ENCODE data around the gene CBFA2T2. TPM values are rescaled to one million over a fixed set of nuclear protein-coding genes. Genes with fewer than 3 reads are reported as not detected.

The CBFA2T2 gene
- total RNA-seq, 1 experiment from 2014 or later = 13.1 TPM

DNA sequence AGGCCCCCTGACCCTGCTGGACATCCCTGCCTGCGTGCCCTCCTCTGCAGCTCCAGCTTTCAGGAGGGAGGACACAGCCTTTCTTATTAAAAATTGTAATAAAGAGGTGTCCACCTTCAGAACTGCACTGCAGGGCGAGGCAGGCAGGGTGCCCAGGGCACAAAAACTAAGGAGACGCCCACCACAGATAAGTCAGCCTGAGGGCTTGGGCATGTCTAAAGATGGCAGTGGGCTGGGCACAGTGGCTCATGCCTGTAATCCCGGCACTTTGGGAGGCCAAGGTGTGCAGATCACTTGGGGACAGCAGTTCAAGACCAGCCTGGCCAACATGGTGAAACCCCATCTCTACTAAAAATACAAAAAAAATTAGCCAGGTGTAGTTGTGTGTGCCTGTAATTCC is 165.3 kb downstream of the CBFA2T2 start:
- intact Hi-C loops (cut with micrococcal nuclease; ENCODE audit: unreplicated experiment) = no loop called here
- ChIA-PET CTCF (interaction anchor here (0.6 kb wide), 1 partner anchor 51 kb away, joined by 5 read pairs; no protein-coding TSS in a partner anchor), POLR2A (ENCODE audit: low non-redundant PET) (no interaction called here)
- H3K27me3 ChIP-seq (replicated peaks; ENCODE audit: insufficient read depth, low read depth, low read length, poor library complexity) = no peaks in the 10 kb centered on the region
- no peak for DNase-seq (ENCODE audit: low spot score)
- H3K4me3 ChIP-seq (ENCODE audit: low read depth, low read length, poor library complexity, severe bottlenecking) = no peak overlapping the region
- no peak overlapping the region for H3K27ac ChIP-seq (ENCODE audit: low read depth, low read length, poor library complexity, severe bottlenecking)
- TF ChIP-seq, protein P1, sequence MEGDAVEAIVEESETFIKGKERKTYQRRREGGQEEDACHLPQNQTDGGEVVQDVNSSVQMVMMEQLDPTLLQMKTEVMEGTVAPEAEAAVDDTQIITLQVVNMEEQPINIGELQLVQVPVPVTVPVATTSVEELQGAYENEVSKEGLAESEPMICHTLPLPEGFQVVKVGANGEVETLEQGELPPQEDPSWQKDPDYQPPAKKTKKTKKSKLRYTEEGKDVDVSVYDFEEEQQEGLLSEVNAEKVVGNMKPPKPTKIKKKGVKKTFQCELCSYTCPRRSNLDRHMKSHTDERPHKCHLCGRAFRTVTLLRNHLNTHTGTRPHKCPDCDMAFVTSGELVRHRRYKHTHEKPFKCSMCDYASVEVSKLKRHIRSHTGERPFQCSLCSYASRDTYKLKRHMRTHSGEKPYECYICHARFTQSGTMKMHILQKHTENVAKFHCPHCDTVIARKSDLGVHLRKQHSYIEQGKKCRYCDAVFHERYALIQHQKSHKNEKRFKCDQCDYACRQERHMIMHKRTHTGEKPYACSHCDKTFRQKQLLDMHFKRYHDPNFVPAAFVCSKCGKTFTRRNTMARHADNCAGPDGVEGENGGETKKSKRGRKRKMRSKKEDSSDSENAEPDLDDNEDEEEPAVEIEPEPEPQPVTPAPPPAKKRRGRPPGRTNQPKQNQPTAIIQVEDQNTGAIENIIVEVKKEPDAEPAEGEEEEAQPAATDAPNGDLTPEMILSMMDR (conservative IDR thresholded peaks at IDR 0.05; ENCODE audit: low read depth, low read length) = no peak
- no peak for TF ChIP-seq EZH2 (IDR thresholded peaks at IDR 0.05; ENCODE audit: borderline replicate concordance, low read depth, low read length, poor library complexity, severe bottlenecking)
- BruUV-seq (replicated peaks) = no TSS peak
- peaks cover 21% of the 10 kb centered on the region for H3K36me3 ChIP-seq (ENCODE audit: insufficient read depth, low read length, poor library complexity, severe bottlenecking)
- no peaks in the 10 kb centered on the region for H3K9me3 ChIP-seq (ENCODE audit: low read depth, low read length, poor library complexity, severe bottlenecking)
- H3K4me1 ChIP-seq (ENCODE audit: insufficient read depth, low read length, poor library complexity, severe bottlenecking) = no peaks in the 10 kb centered on the region

DNA sequence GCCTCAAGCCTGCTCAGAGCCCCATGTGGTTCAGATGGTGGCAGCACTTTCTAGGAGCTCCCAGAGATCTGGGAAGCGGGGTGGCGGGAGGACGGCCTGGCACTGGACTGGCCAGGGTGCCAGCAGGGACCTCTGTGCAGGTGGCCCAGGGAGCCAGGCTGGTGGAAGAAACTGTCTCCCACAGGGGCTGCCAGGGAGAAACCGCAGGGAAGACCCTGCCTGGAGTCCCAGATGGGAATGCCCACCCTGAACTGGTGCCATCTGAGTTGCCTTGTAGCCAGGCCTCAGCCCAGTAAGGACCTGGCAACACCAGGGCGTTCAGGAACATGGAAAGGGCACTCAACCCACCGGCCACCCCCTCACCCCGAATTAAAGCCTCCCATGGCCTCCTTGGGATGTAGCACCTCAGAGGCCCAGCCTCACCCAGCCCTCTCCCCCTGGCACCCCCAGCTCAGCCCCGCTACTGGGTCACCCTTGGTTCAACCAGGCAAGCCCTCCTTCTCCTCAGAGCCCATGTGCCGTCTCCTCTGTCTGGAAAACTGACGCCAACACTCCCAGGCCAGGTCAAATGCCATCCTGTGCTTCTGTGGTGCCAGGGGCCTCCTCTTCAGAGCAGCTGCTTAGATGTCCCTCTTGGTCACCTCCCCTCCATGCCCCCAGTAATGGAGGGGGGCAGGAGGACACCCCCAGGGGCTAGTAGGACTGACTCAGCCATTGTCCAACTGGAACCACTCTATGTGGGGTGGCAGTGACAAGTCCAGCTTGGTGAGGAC is 166.3 kb downstream of the CBFA2T2 start:
- no peaks in the 10 kb centered on the region for H3K4me1 ChIP-seq (ENCODE audit: insufficient read depth, low read length, poor library complexity, severe bottlenecking)

DNA sequence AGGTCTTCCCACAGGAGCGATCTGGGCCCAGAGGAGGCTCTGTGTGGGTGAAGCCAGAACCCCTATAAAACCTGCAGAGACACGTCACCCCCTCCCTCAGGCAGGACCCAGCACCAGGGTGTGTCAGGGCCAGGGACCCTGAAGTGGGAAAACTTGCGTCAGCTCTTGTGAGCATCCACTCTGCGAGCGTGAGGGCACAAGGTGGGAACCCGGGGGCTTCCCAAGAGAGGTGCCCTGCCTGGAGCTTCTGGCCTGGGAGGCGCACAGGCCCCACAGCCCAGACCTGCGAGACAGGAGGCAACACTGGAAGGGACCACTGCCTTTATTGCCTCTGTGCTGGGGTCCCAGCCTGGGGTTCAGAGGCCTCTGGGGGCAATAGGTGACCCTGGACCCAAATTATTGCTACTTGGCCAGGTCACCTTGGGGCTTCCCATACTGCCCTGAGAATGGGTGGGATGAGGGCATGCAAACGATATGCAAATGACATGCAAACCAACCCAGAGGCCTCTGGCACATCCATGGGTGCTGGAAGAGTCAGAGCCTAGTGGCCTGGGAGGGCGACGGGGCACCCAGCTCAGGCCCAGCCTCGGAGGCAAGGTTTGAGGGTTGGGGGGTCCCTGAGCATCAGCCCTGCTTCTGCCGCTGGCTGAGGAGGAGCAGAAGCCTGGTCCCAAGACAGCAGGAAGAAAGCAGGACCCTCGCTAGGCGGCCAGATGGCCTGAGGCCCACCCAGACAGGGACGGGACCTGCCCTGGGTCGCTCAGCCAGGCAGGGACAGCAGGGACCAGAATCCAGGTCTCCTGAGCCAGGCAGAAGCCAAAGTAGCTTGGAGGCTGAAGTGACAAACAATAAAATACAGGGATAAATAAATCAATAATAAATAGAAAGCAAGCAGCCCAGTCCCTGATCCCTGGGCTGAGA is 167.1 kb downstream of the CBFA2T2 start:
- H3K36me3 ChIP-seq (ENCODE audit: insufficient read depth, low read length, poor library complexity, severe bottlenecking) = peaks cover 21% of the 10 kb centered on the region
- H3K27ac ChIP-seq (ENCODE audit: low read depth, low read length, poor library complexity, severe bottlenecking) = no peak overlapping the region
- no peaks in the 10 kb centered on the region for H3K4me1 ChIP-seq (ENCODE audit: insufficient read depth, low read length, poor library complexity, severe bottlenecking)
- no peaks in the 10 kb centered on the region for H3K27me3 ChIP-seq (replicated peaks; ENCODE audit: insufficient read depth, low read depth, low read length, poor library complexity)
- ChIA-PET CTCF (no interaction called here), POLR2A (ENCODE audit: low non-redundant PET) (no interaction called here)
- no peak for TF ChIP-seq EZH2 (IDR thresholded peaks at IDR 0.05; ENCODE audit: borderline replicate concordance, low read depth, low read length, poor library complexity, severe bottlenecking)
- intact Hi-C loops (cut with micrococcal nuclease; ENCODE audit: unreplicated experiment) = no loop called here
- no TSS peak for BruUV-seq (replicated peaks)
- no peak overlapping the region for H3K4me3 ChIP-seq (ENCODE audit: low read depth, low read length, poor library complexity, severe bottlenecking)
- H3K9me3 ChIP-seq (ENCODE audit: low read depth, low read length, poor library complexity, severe bottlenecking) = no peaks in the 10 kb centered on the region
- DNase-seq (ENCODE audit: low spot score) = no peak

More for the DNA sequence above, 166.3 kb downstream of the CBFA2T2 start:
- H3K36me3 ChIP-seq (ENCODE audit: insufficient read depth, low read length, poor library complexity, severe bottlenecking) = peaks cover 21% of the 10 kb centered on the region
- intact Hi-C loops (cut with micrococcal nuclease; ENCODE audit: unreplicated experiment) = no loop called here
- ChIA-PET POLR2A (ENCODE audit: low non-redundant PET) (no interaction called here), CTCF (no interaction called here)
- H3K9me3 ChIP-seq (ENCODE audit: low read depth, low read length, poor library complexity, severe bottlenecking) = no peaks in the 10 kb centered on the region
- BruUV-seq (replicated peaks) = no TSS peak
- H3K4me3 ChIP-seq (ENCODE audit: low read depth, low read length, poor library complexity, severe bottlenecking) = no peak overlapping the region
- TF ChIP-seq, protein P1 (conservative IDR thresholded peaks at IDR 0.05; ENCODE audit: low read depth, low read length) = no peak
- no peak for TF ChIP-seq EZH2 (IDR thresholded peaks at IDR 0.05; ENCODE audit: borderline replicate concordance, low read depth, low read length, poor library complexity, severe bottlenecking)
- no peak overlapping the region for H3K27ac ChIP-seq (ENCODE audit: low read depth, low read length, poor library complexity, severe bottlenecking)
- H3K27me3 ChIP-seq (replicated peaks; ENCODE audit: insufficient read depth, low read depth, low read length, poor library complexity) = no peaks in the 10 kb centered on the region
- DNase-seq (ENCODE audit: low spot score) = no peak

Data from A673 (cell line).